Mucosa of descending colon (tissue), 3 donors: ENCODE measurements around the gene CEP135. TPM values are rescaled to one million over a fixed set of nuclear protein-coding genes. Genes with fewer than 3 reads are reported as not detected.
"Not testable (repeated sequence)": the region's sequence is repeated elsewhere in the genome, so short reads cannot be mapped to it uniquely, and the experiment has no call there.

Experiments used
- ATAC-seq: fragments of 200-7000 bp; cut with Tn5 transposase; one replicate; pipeline ENCODE4 v1.9.1; 2020; ENCODE audit warnings: mild to moderate bottlenecking, moderate library complexity
- DNase-seq, 3 donors: peaks; one replicate each; pipeline ENCODE4 v3.0.0-alpha.2; 2020
- H3K36me3 ChIP-seq: fragments of 200-600 bp; one replicate; pipeline ENCODE4 v1.8.0; 2021; ENCODE audit warnings: low read depth, mild to moderate bottlenecking
- H3K4me1 ChIP-seq: fragments of 200-600 bp; one replicate; pipeline ENCODE4 v1.8.0; 2021; ENCODE audit warnings: low read depth, mild to moderate bottlenecking
- H3K4me3 ChIP-seq: fragments of 200-600 bp; one replicate; pipeline ENCODE4 v1.8.0; 2021; ENCODE audit warnings: mild to moderate bottlenecking
- H3K9me3 ChIP-seq: fragments of 200-600 bp; one replicate; pipeline ENCODE4 v1.8.0; 2021; ENCODE audit warnings: mild to moderate bottlenecking
- CTCF ChIP-seq: fragments of 200-600 bp; IDR thresholded peaks from one replicate; pipeline ENCODE4 v1.8.0; 2022; ENCODE audit warnings: antibody characterized with exemption, mild to moderate bottlenecking
- intact Hi-C, 2 donors: fragments of 100-400 bp; cut with DNase I in 1 of 2; cut with micrococcal nuclease in 1 of 2; formaldehyde crosslinking; loops; one replicate each; pipeline versions ENCODE4 v1.11.0 to v1.11.1; 2022; cut with DNase I, micrococcal nuclease
- total RNA-seq, 3 donors: library from RNA; stranded (reverse); fragmentation: NEBNext Ultra II Directional in 2 of 3; extraction: Animal tissue kit (Norgen Biotek cat#: 25700) in 2 of 3; gene quantifications; one replicate each; pipeline versions ENCODE4 v1.2.1 to v1.2.4, GENCODE V29; 2021 to 2023
- donor health status: DM: no; HTN: no; CAD: no; lungs with moderate emphysema.
- donor health status: DM: no; HTN: no; CAD: no.
- donor health status: DM: no; HTN: yes; CAD: no.

CEP135 gene
- total RNA-seq, 3 donors from 2014 or later = 3.8 to 6.9 (median 5.9) TPM

- no peak for TF ChIP-seq CTCF
- Histone ChIP-seq H3K9me3 (no peaks in the 10 kb centered on the region), H3K36me3 (peaks cover 3% of the 10 kb centered on the region), H3K4me1 (no peaks in the 10 kb centered on the region), H3K4me3 (no peak overlapping the region)
- DNase-seq = no peak
- ATAC-seq = no peak
- intact Hi-C loops = no loop called here
Observed at GRCh38 chr4:55959655-55960054, 10.9 kb downstream of the CEP135 start.

GRCh38 chr4:55964046-55964445, 15.3 kb downstream of the CEP135 start:
- H3K4me1 ChIP-seq = no peaks in the 10 kb centered on the region
- H3K36me3 ChIP-seq = no peaks in the 10 kb centered on the region
- H3K9me3 ChIP-seq = no peaks in the 10 kb centered on the region
- intact Hi-C loops = no loop called here
- TF ChIP-seq CTCF = no peak
- ATAC-seq (no peak), DNase-seq (no peak)
- no peak overlapping the region for H3K4me3 ChIP-seq

- ATAC-seq (no peak), DNase-seq (no peak)
- H3K9me3 ChIP-seq = no peaks in the 10 kb centered on the region
- H3K36me3 ChIP-seq = no peaks in the 10 kb centered on the region
- no peaks in the 10 kb centered on the region for H3K4me1 ChIP-seq
- no peak overlapping the region for H3K4me3 ChIP-seq
- no peak for TF ChIP-seq CTCF
- intact Hi-C loops = no loop called here
Observed at GRCh38 chr4:55965585-55965984, 16.8 kb downstream of the CEP135 start.

GRCh38 chr4:55966324-55966723, 17.6 kb downstream of the CEP135 start:
- DNase-seq, ATAC-seq, H3K4me1 ChIP-seq, H3K4me3 ChIP-seq, intact Hi-C loops, H3K36me3 ChIP-seq, H3K9me3 ChIP-seq: not testable (repeated sequence)

- H3K4me3 ChIP-seq = no peak overlapping the region
- no peaks in the 10 kb centered on the region for H3K36me3 ChIP-seq
- H3K9me3 ChIP-seq = no peaks in the 10 kb centered on the region
- TF ChIP-seq CTCF = no peak
- no peaks in the 10 kb centered on the region for H3K4me1 ChIP-seq
- intact Hi-C loops = no loop called here
- DNase-seq = no peak
- no peak for ATAC-seq
Observed at GRCh38 chr4:55967376-55967775, 18.6 kb downstream of the CEP135 start.

GRCh38 chr4:55973650-55974049, 24.9 kb downstream of the CEP135 start:
- ATAC-seq = no peak
- H3K36me3 ChIP-seq = no peaks in the 10 kb centered on the region

More at GRCh38 chr4:55973650-55974049, 24.9 kb downstream of the CEP135 start:
- no peak for TF ChIP-seq CTCF
- DNase-seq = no peak
- Histone ChIP-seq H3K9me3 (no peaks in the 10 kb centered on the region), H3K4me3 (no peak overlapping the region), H3K4me1 (no peaks in the 10 kb centered on the region)
- intact Hi-C loops = no loop called here
